Renal pelvis (tissue), 12 donors: ENCODE measurements around the gene SLC5A1. TPM values are rescaled to one million over a fixed set of nuclear protein-coding genes. Genes with fewer than 3 reads are reported as not detected.

Experiments
- DNase-seq: peaks from one replicate; pipeline ENCODE4 v3.0.0-alpha.2; 2013
- long read RNA-seq, 16 experiments: transcript quantifications; one replicate each; lab custom pipeline, GENCODE V29; 2026
- polyA plus RNA-seq, 3 donors: library from polyadenylated mRNA; unstranded; fragments of 120-200 nt; gene quantifications; one replicate each; pipeline ENCODE4 v1.2.1, GENCODE V29; 2013; ENCODE audit not compliant: insufficient read length in 3 of 3

SLC5A1 gene
- under 1 TPM; 0.52 to 0.73 (median 0.61) TPM for polyA plus RNA-seq
- long read RNA-seq, donor 1: 0 reads
- long read RNA-seq, donor 2: 0 reads
- long read RNA-seq, donor 3: 0 reads
- long read RNA-seq, donor 4: 0 reads
- long read RNA-seq, donor 5: 0 reads
- long read RNA-seq, donor 6: 0 reads
- long read RNA-seq, donor 7: 0 reads
- long read RNA-seq, donor 8: 0 reads
- long read RNA-seq, donor 9: 0 reads
- long read RNA-seq, donor 10, full-length matches to known transcripts: 1 of 1 reads
- long read RNA-seq, donor 10, partial matches to known transcripts: 0 of 1 reads
- long read RNA-seq, donor 10, other reads (novel, unspliced or antisense): 0 of 1 reads
- long read RNA-seq, donor 11: 0 reads
- long read RNA-seq, donor 12: 0 reads
- long read RNA-seq, donor 13: 0 reads
- long read RNA-seq, donor 14: 0 reads
- long read RNA-seq, donor 15, full-length matches to known transcripts: 1 of 1 reads
- long read RNA-seq, donor 15, partial matches to known transcripts: 0 of 1 reads
- long read RNA-seq, donor 15, other reads (novel, unspliced or antisense): 0 of 1 reads
- long read RNA-seq, donor 16: 0 reads

- DNase-seq: peak; percentile 4
These were observed at the start of gene SLC5A1 for GRCh38 chr22:32042924-32043323. Gene SLC5A1 (plus strand): TSS chr22:32043261. CDS start chr22:32043282, 21 bp downstream.

- DNase-seq: no peak
These were observed 48.0 kb upstream of the SLC5A1 start for GRCh38 chr22:31995046-31995445.

GRCh38 chr22:31995807-31996206 is 47.3 kb upstream of the SLC5A1 start:
- no peak for DNase-seq

- DNase-seq: no peak
These were observed 44.2 kb upstream of the SLC5A1 start for GRCh38 chr22:31998784-31999385.

GRCh38 chr22:32000181-32000580 is 42.9 kb upstream of the SLC5A1 start:
- DNase-seq: no peak

- DNase-seq: no peak
These were observed 37.6 kb upstream of the SLC5A1 start for GRCh38 chr22:32005453-32005852.

GRCh38 chr22:32013200-32013599 is 29.9 kb upstream of the SLC5A1 start:
- no peak for DNase-seq

GRCh38 chr22:32016081-32016480 is 27.0 kb upstream of the SLC5A1 start:
- no peak for DNase-seq

GRCh38 chr22:32018056-32018455 is 25.0 kb upstream of the SLC5A1 start:
- no peak for DNase-seq

- no peak for DNase-seq
These were observed 22.9 kb upstream of the SLC5A1 start for GRCh38 chr22:32020117-32020516.

- no peak for DNase-seq
These were observed 21.3 kb upstream of the SLC5A1 start for GRCh38 chr22:32021716-32022115.

- no peak for DNase-seq
These were observed 19.7 kb upstream of the SLC5A1 start for GRCh38 chr22:32023251-32023827.

GRCh38 chr22:32024796-32025195 is 18.3 kb upstream of the SLC5A1 start:
- DNase-seq: no peak

GRCh38 chr22:32030518-32031247 is 12.4 kb upstream of the SLC5A1 start:
- no peak for DNase-seq

GRCh38 chr22:32031466-32031865 is 11.6 kb upstream of the SLC5A1 start:
- no peak for DNase-seq

- no peak for DNase-seq
These were observed 8.8 kb upstream of the SLC5A1 start for GRCh38 chr22:32034275-32034674.

- DNase-seq: no peak
These were observed 5.8 kb upstream of the SLC5A1 start for GRCh38 chr22:32037236-32037635.

GRCh38 chr22:32040324-32040904 is 2.6 kb upstream of the SLC5A1 start:
- DNase-seq: no peak

GRCh38 chr22:32043391-32043790 is 330 bp downstream of the SLC5A1 start:
- DNase-seq: no peak

GRCh38 chr22:32044477-32044876 is 1.4 kb downstream of the SLC5A1 start:
- DNase-seq: no peak

- no peak for DNase-seq
These were observed 1.9 kb downstream of the SLC5A1 start for GRCh38 chr22:32044913-32045312.

- DNase-seq: no peak
These were observed 5.0 kb downstream of the SLC5A1 start for GRCh38 chr22:32048069-32048468.
